ENCODE results near the gene SAC3D1.
"Not testable (repeated sequence)": the region's sequence is repeated elsewhere in the genome, so short reads cannot be mapped to it uniquely, and the experiment has no call there.

DNA sequence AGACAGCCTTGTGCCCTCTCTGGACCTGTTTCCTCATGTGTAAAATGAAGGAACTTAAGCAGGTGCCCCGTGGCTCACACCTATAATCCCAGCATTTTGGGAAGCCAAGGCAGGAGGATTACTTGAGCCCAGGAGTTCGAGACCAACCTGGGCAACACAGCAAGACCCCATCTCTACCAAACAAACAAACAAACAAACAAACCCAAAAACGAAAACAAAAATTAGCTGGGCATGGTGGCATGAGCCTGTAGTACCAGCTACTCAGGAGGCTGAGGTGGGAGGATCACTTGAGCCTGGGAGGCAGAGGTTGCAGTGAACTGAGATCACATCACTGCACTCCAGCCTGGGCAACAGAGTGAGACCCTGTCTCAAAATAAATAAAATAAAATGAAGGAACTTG, 37.0 kb upstream of the SAC3D1 start:
- not testable (repeated sequence) for TF ChIP-seq MYC (IDR thresholded peaks at IDR 0.05; ENCODE audit: borderline replicate concordance, low read length); EP300 (IDR thresholded peaks at IDR 0.05); MAZ (IDR thresholded peaks at IDR 0.05; ENCODE audit: borderline replicate concordance, low read depth, low read length); RAD21 (conservative IDR thresholded peaks at IDR 0.05 in 1 of 2, IDR thresholded peaks at IDR 0.05 in 1 of 2); POLR2A (IDR thresholded peaks at IDR 0.05; ENCODE audit: low read length); RARB (CRISPR knock-in tag; IDR thresholded peaks at IDR 0.05); ESRRA (IDR thresholded peaks at IDR 0.05; ENCODE audit: borderline replicate concordance, low read length); NPAS2 (CRISPR knock-in tag; IDR thresholded peaks at IDR 0.05; ENCODE audit: borderline replicate concordance)
- TF ChIP-seq, protein P1, sequence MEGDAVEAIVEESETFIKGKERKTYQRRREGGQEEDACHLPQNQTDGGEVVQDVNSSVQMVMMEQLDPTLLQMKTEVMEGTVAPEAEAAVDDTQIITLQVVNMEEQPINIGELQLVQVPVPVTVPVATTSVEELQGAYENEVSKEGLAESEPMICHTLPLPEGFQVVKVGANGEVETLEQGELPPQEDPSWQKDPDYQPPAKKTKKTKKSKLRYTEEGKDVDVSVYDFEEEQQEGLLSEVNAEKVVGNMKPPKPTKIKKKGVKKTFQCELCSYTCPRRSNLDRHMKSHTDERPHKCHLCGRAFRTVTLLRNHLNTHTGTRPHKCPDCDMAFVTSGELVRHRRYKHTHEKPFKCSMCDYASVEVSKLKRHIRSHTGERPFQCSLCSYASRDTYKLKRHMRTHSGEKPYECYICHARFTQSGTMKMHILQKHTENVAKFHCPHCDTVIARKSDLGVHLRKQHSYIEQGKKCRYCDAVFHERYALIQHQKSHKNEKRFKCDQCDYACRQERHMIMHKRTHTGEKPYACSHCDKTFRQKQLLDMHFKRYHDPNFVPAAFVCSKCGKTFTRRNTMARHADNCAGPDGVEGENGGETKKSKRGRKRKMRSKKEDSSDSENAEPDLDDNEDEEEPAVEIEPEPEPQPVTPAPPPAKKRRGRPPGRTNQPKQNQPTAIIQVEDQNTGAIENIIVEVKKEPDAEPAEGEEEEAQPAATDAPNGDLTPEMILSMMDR (IDR thresholded peaks at IDR 0.05), result not testable (repeated sequence)
- TF ChIP-seq, protein P2, sequence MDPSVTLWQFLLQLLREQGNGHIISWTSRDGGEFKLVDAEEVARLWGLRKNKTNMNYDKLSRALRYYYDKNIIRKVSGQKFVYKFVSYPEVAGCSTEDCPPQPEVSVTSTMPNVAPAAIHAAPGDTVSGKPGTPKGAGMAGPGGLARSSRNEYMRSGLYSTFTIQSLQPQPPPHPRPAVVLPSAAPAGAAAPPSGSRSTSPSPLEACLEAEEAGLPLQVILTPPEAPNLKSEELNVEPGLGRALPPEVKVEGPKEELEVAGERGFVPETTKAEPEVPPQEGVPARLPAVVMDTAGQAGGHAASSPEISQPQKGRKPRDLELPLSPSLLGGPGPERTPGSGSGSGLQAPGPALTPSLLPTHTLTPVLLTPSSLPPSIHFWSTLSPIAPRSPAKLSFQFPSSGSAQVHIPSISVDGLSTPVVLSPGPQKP (IDR thresholded peaks at IDR 0.05; ENCODE audit: low read depth, low read length), result not testable (repeated sequence)
- TF ChIP-seq, protein P3, sequence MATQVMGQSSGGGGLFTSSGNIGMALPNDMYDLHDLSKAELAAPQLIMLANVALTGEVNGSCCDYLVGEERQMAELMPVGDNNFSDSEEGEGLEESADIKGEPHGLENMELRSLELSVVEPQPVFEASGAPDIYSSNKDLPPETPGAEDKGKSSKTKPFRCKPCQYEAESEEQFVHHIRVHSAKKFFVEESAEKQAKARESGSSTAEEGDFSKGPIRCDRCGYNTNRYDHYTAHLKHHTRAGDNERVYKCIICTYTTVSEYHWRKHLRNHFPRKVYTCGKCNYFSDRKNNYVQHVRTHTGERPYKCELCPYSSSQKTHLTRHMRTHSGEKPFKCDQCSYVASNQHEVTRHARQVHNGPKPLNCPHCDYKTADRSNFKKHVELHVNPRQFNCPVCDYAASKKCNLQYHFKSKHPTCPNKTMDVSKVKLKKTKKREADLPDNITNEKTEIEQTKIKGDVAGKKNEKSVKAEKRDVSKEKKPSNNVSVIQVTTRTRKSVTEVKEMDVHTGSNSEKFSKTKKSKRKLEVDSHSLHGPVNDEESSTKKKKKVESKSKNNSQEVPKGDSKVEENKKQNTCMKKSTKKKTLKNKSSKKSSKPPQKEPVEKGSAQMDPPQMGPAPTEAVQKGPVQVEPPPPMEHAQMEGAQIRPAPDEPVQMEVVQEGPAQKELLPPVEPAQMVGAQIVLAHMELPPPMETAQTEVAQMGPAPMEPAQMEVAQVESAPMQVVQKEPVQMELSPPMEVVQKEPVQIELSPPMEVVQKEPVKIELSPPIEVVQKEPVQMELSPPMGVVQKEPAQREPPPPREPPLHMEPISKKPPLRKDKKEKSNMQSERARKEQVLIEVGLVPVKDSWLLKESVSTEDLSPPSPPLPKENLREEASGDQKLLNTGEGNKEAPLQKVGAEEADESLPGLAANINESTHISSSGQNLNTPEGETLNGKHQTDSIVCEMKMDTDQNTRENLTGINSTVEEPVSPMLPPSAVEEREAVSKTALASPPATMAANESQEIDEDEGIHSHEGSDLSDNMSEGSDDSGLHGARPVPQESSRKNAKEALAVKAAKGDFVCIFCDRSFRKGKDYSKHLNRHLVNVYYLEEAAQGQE (IDR thresholded peaks at IDR 0.05), result not testable (repeated sequence)
- TF ChIP-seq, protein P4, sequence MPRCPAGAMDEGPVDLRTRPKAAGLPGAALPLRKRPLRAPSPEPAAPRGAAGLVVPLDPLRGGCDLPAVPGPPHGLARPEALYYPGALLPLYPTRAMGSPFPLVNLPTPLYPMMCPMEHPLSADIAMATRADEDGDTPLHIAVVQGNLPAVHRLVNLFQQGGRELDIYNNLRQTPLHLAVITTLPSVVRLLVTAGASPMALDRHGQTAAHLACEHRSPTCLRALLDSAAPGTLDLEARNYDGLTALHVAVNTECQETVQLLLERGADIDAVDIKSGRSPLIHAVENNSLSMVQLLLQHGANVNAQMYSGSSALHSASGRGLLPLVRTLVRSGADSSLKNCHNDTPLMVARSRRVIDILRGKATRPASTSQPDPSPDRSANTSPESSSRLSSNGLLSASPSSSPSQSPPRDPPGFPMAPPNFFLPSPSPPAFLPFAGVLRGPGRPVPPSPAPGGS (IDR thresholded peaks at IDR 0.05), result not testable (repeated sequence)
- TF ChIP-seq, protein P5, sequence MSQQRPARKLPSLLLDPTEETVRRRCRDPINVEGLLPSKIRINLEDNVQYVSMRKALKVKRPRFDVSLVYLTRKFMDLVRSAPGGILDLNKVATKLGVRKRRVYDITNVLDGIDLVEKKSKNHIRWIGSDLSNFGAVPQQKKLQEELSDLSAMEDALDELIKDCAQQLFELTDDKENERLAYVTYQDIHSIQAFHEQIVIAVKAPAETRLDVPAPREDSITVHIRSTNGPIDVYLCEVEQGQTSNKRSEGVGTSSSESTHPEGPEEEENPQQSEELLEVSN (IDR thresholded peaks at IDR 0.05; ENCODE audit: borderline replicate concordance, low read depth), result not testable (repeated sequence)
